Omental fat pad (tissue), 4 donors: ENCODE data around the gene FGG. TPM values are rescaled to one million over a fixed set of nuclear protein-coding genes. Genes with fewer than 3 reads are reported as not detected.
A peak's percentile ranks its signal among the peaks of the same experiment; 100 is the strongest.

Source experiments
- ATAC-seq: fragments of 150-250 bp; one replicate; pipeline ENCODE4 v1.9.1; 2016; ENCODE audit warnings: mild to moderate bottlenecking, moderate library complexity; ENCODE audit not compliant: low FRiP score
- DNase-seq: peaks from one replicate; pipeline ENCODE4 v3.0.0-alpha.2; 2019; ENCODE audit warnings: low spot score
- CTCF ChIP-seq, 3 donors: fragments of 450-650 bp; IDR thresholded peaks; one replicate each; pipeline ENCODE4 v1.5.1; 2016 to 2017; ENCODE audit warnings: antibody characterized with exemption in 3 of 3, mild to moderate bottlenecking in 3 of 3, moderate library complexity in 2 of 3
- total RNA-seq, 4 donors: library from RNA; depleted of rRNA; stranded (reverse); fragments of >200 nt; gene quantifications; one replicate each; pipeline ENCODE4 v1.1.0, GENCODE V29; 2016

FGG gene
- total RNA-seq, 4 donors from 2014 or later: 0.31 TPM; not detected in 3

GRCh38 chr4:154634058-154634457, 21.6 kb upstream of the FGG start:
- DNase-seq: no peak

GRCh38 chr4:154631828-154632227, 19.4 kb upstream of the FGG start:
- DNase-seq: no peak
- ATAC-seq: no peak

More at GRCh38 chr4:154634058-154634457, 21.6 kb upstream of the FGG start:
- no peak for ATAC-seq
- no peak for TF ChIP-seq CTCF (IDR thresholded peaks at IDR 0.05)

GRCh38 chr4:154630324-154630723, 17.9 kb upstream of the FGG start:
- DNase-seq (no peak), ATAC-seq (no peak)
- no peak for TF ChIP-seq CTCF (IDR thresholded peaks at IDR 0.05)

More at GRCh38 chr4:154631828-154632227, 19.4 kb upstream of the FGG start:
- TF ChIP-seq CTCF (IDR thresholded peaks at IDR 0.05): no peak

- DNase-seq: no peak
- no peak for TF ChIP-seq CTCF (IDR thresholded peaks at IDR 0.05)
- ATAC-seq: peak; percentile 91
Observed at GRCh38 chr4:154626793-154627484, 14.5 kb upstream of the FGG start.

GRCh38 chr4:154625971-154626370, 13.5 kb upstream of the FGG start:
- no peak for TF ChIP-seq CTCF (IDR thresholded peaks at IDR 0.05)
- ATAC-seq (no peak), DNase-seq (no peak)

- ATAC-seq (no peak), DNase-seq (no peak)
- no peak for TF ChIP-seq CTCF (IDR thresholded peaks at IDR 0.05)
Observed at GRCh38 chr4:154623995-154624394, 11.5 kb upstream of the FGG start.

- no peak for DNase-seq
Observed at GRCh38 chr4:154623436-154623835, 11.0 kb upstream of the FGG start.

More at GRCh38 chr4:154623436-154623835, 11.0 kb upstream of the FGG start:
- no peak for ATAC-seq
- TF ChIP-seq CTCF (IDR thresholded peaks at IDR 0.05): no peak
